ENCODE results near the gene ABHD6.

The ABHD6 gene

GRCh38 chr3:58191361-58191991 is 46.1 kb upstream of the ABHD6 start:
- DNase-seq (ENCODE audit: low spot score) = no peak
- ChIA-PET POLR2A (ENCODE audit: low non-redundant PET) (no interaction called here), CTCF (interaction anchor here (0.7 to 1.6 kb wide), 2 partner anchors 26 to 55 kb away, joined by 4 to 5 read pairs; no protein-coding TSS in a partner anchor)
- no peak for TF ChIP-seq CTCF (conservative IDR thresholded peaks at IDR 0.05; ENCODE audit: low read depth)
- H3K27ac ChIP-seq = no peak overlapping the region

GRCh38 chr3:58192069-58192468 is 45.5 kb upstream of the ABHD6 start:
- POLR2A ChIA-PET (ENCODE audit: low non-redundant PET) = no interaction called here
- H3K27ac ChIP-seq = no peak overlapping the region
- DNase-seq (ENCODE audit: low spot score) = no peak
- CTCF ChIA-PET = no interaction called here
- no peak for TF ChIP-seq CTCF (conservative IDR thresholded peaks at IDR 0.05; ENCODE audit: low read depth)

GRCh38 chr3:58193682-58194407 is 43.7 kb upstream of the ABHD6 start:
- no peak overlapping the region for H3K27ac ChIP-seq
- DNase-seq (ENCODE audit: low spot score) = no peak
- POLR2A ChIA-PET (ENCODE audit: low non-redundant PET) = no interaction called here
- CTCF ChIA-PET = no interaction called here
- no peak for TF ChIP-seq CTCF (conservative IDR thresholded peaks at IDR 0.05; ENCODE audit: low read depth)

GRCh38 chr3:58197588-58197987 is 40.0 kb upstream of the ABHD6 start:
- POLR2A ChIA-PET (ENCODE audit: low non-redundant PET) = no interaction called here
- no peak overlapping the region for H3K27ac ChIP-seq
- no peak for DNase-seq (ENCODE audit: low spot score)
- no peak for TF ChIP-seq CTCF (conservative IDR thresholded peaks at IDR 0.05; ENCODE audit: low read depth)
- CTCF ChIA-PET = no interaction called here

- no peak for TF ChIP-seq CTCF (conservative IDR thresholded peaks at IDR 0.05; ENCODE audit: low read depth)
- ChIA-PET POLR2A (ENCODE audit: low non-redundant PET) (interaction anchor here (0.6 kb wide), 1 partner anchor 39 kb away, joined by 3 read pairs; the partner anchor contains the start of gene ABHD6), CTCF (no interaction called here)
- DNase-seq (ENCODE audit: low spot score) = no peak
- no peak overlapping the region for H3K27ac ChIP-seq
Measured at GRCh38 chr3:58198362-58198761, 39.2 kb upstream of the ABHD6 start.

GRCh38 chr3:58198804-58199203 is 38.8 kb upstream of the ABHD6 start:
- ChIA-PET POLR2A (ENCODE audit: low non-redundant PET) (interaction anchor here (0.6 kb wide), 1 partner anchor 39 kb away, joined by 3 read pairs; the partner anchor contains the start of gene ABHD6), CTCF (no interaction called here)

More at GRCh38 chr3:58198804-58199203, 38.8 kb upstream of the ABHD6 start:
- no peak for TF ChIP-seq CTCF (conservative IDR thresholded peaks at IDR 0.05; ENCODE audit: low read depth)
- no peak overlapping the region for H3K27ac ChIP-seq
- no peak for DNase-seq (ENCODE audit: low spot score)
